SHP77 treated with DMSO at 0.1 percent for 48 hours (cell line): ENCODE measurements around the gene SHC1.

ENCODE experiments used
- DNase-seq: peaks from one replicate; lab custom pipeline; 2025; lab: John Stamatoyannopoulos, UW

The SHC1 gene

GRCh38 chr1:154937085-154937987 is 33.2 kb downstream of the SHC1 start:
- DNase-seq = peak; percentile 97

- peak; percentile 97 for DNase-seq
Measured at GRCh38 chr1:154936555-154937084, 33.9 kb downstream of the SHC1 start, which contains the start of gene PMVK. Gene PMVK, minus strand, starts transcription at chr1:154936719. Its CDS starts 34 bp downstream, at chr1:154936685.

GRCh38 chr1:154935749-154936554 is 34.6 kb downstream of the SHC1 start:
- no peak for DNase-seq

- no peak for DNase-seq
Measured at GRCh38 chr1:154934358-154934948, 36.1 kb downstream of the SHC1 start.

- DNase-seq = no peak
Measured at GRCh38 chr1:154931940-154932487, 38.5 kb downstream of the SHC1 start.

- DNase-seq = no peak
Measured at GRCh38 chr1:154926201-154926600, 44.3 kb downstream of the SHC1 start.

- no peak for DNase-seq
Measured at GRCh38 chr1:154925335-154926170, 45.0 kb downstream of the SHC1 start.

- DNase-seq = no peak
Measured at GRCh38 chr1:154923695-154924094, 46.9 kb downstream of the SHC1 start.

GRCh38 chr1:154913273-154913672 is 57.3 kb downstream of the SHC1 start:
- DNase-seq = no peak

GRCh38 chr1:154912755-154913154 is 57.8 kb downstream of the SHC1 start:
- no peak for DNase-seq
